GM23338 (cell line): ENCODE measurements around the gene POLR2L. TPM values are rescaled to one million over a fixed set of nuclear protein-coding genes. Genes with fewer than 3 reads are reported as not detected.

ENCODE experiments used
- ATAC-seq: fragments of 200-7000 bp; cut with Tn5 transposase; 3 replicates; pipeline ENCODE4 v1.9.1; 2020
- DNase-seq: peaks from one replicate; pipeline ENCODE4 v3.0.0-alpha.2; 2015; ENCODE audit warnings: low spot score
- H2AFZ ChIP-seq: fragments of 200-600 bp; sonication (generic); 2 replicates; pipeline ENCODE4 v1.8.0; 2016; ENCODE audit warnings: antibody characterized with exemption, mild to moderate bottlenecking, moderate library complexity
- H3F3A ChIP-seq: fragments of 200-600 bp; sonication (generic); replicated peaks from 2 replicates; pipeline ENCODE4 v1.8.0; 2017; ENCODE audit warnings: antibody characterized with exemption, mixed run types, low read depth
- H3K27ac ChIP-seq: fragments of 200-600 bp; sonication (generic); 2 replicates; pipeline ENCODE4 v1.6.1; 2016; ENCODE audit warnings: low read depth
- H3K27me3 ChIP-seq: fragments of 200-600 bp; sonication (generic); 2 replicates; pipeline ENCODE4 v1.8.0; 2016; ENCODE audit warnings: mild to moderate bottlenecking, mixed run types, moderate library complexity; ENCODE audit not compliant: insufficient read depth
- H3K36me3 ChIP-seq: fragments of 200-600 bp; sonication (generic); 2 replicates; pipeline ENCODE4 v1.8.0; 2016; ENCODE audit warnings: mild to moderate bottlenecking; ENCODE audit not compliant: insufficient read depth
- H3K4me1 ChIP-seq: fragments of 200-600 bp; sonication (generic); 2 replicates; pipeline ENCODE4 v1.8.0; 2016; ENCODE audit warnings: mild to moderate bottlenecking, moderate library complexity; ENCODE audit not compliant: insufficient read depth
- H3K4me2 ChIP-seq: fragments of 200-600 bp; sonication (generic); 2 replicates; pipeline ENCODE4 v1.7.1; 2017; ENCODE audit warnings: mixed run types
- H3K4me3 ChIP-seq: fragments of 200-600 bp; sonication (generic); 2 replicates; pipeline ENCODE4 v1.6.1; 2016; ENCODE audit warnings: mixed run types
- H3K79me2 ChIP-seq: fragments of 200-600 bp; sonication (generic); replicated peaks from 2 replicates; pipeline ENCODE4 v1.8.0; 2017; ENCODE audit warnings: mild to moderate bottlenecking; ENCODE audit not compliant: insufficient read depth
- H3K9me2 ChIP-seq: fragments of 200-600 bp; sonication (generic); 2 replicates; pipeline ENCODE4 v1.8.0; 2017; ENCODE audit not compliant: insufficient read depth
- H4K20me1 ChIP-seq: fragments of 200-600 bp; sonication (generic); replicated peaks from 2 replicates; pipeline ENCODE4 v1.8.0; 2017; ENCODE audit warnings: mild to moderate bottlenecking; ENCODE audit not compliant: insufficient read depth
- H3K27ac Mint-ChIP-seq: 2 replicates; pipeline ENCODE4 v1.8.0; 2020; ENCODE audit warnings: inconsistent platforms, mild to moderate bottlenecking, moderate library complexity, mixed read lengths
- H3K27me3 Mint-ChIP-seq: 3 replicates; pipeline ENCODE4 v1.8.0; 2022; ENCODE audit warnings: low read depth, mild to moderate bottlenecking, moderate library complexity, mixed read lengths, inconsistent platforms; ENCODE audit not compliant: insufficient read depth, poor library complexity
- H3K36me3 Mint-ChIP-seq: 3 replicates; pipeline ENCODE4 v1.8.0; 2021; ENCODE audit warnings: low read depth, mild to moderate bottlenecking, inconsistent platforms, moderate library complexity, mixed read lengths
- H3K4me1 Mint-ChIP-seq: 3 replicates; pipeline ENCODE4 v1.8.0; 2020; ENCODE audit warnings: mild to moderate bottlenecking, inconsistent platforms, mixed read lengths
- H3K4me3 Mint-ChIP-seq: 3 replicates; pipeline ENCODE4 v1.8.0; 2021; ENCODE audit warnings: moderate library complexity, mild to moderate bottlenecking, inconsistent platforms, mixed read lengths
- H3K9me3 Mint-ChIP-seq: 3 replicates; pipeline ENCODE4 v1.8.0; 2020; ENCODE audit warnings: moderate library complexity, mild to moderate bottlenecking, inconsistent platforms, mixed read lengths
- CREB1 ChIP-seq: fragments of 250-450 bp; sonication (Bioruptor Pico); IDR thresholded peaks from 2 replicates; pipeline ENCODE4 v1.5.0; 2020; ENCODE audit warnings: low read depth, mild to moderate bottlenecking, moderate library complexity
- CTCF ChIP-seq, 2 experiments: fragments of 200-600 bp in 1 of 2; sonication (generic) in 1 of 2; conservative IDR thresholded peaks; 2 replicates each; pipeline versions ENCODE4 v1.5.1 to v1.6.1; 2016 to 2017; ENCODE audit warnings: antibody characterized with exemption in 2 of 2, low read depth in 2 of 2, mild to moderate bottlenecking in 2 of 2, moderate library complexity in 1 of 2
- EZH2phosphoT487 ChIP-seq: fragments of 200-600 bp; sonication (generic); IDR thresholded peaks from one replicate; pipeline ENCODE4 v1.8.1; 2018; ENCODE audit warnings: antibody characterized with exemption; ENCODE audit not compliant: unreplicated experiment
- NANOG ChIP-seq: IDR thresholded peaks from 2 replicates; pipeline ENCODE4 v1.6.1; 2016; ENCODE audit warnings: antibody characterized with exemption, borderline replicate concordance
- REST ChIP-seq: IDR thresholded peaks from one replicate; pipeline ENCODE4 v1.6.1; 2018; ENCODE audit warnings: antibody characterized with exemption; ENCODE audit not compliant: unreplicated experiment
- ZNF462 ChIP-seq: fragments of 250-450 bp; sonication (Bioruptor Pico); IDR thresholded peaks from 2 replicates; pipeline ENCODE4 v1.5.0; 2020; ENCODE audit warnings: mild to moderate bottlenecking, moderate library complexity
- polyA plus RNA-seq: library from polyadenylated mRNA; unstranded; fragments of >200 nt; fragmentation: Nextera tagmentation; extraction: Ambion mirVana; gene quantifications from 2 replicates; pipeline ENCODE4 v1.2.1, GENCODE V29; 2016
- total RNA-seq: library from RNA; depleted of rRNA; stranded (reverse); fragments of >200 nt; shearing (Covaris generic); gene quantifications from 2 replicates; pipeline ENCODE4 v1.2.3, GENCODE V29; 2014

The POLR2L gene
- total and polyA plus RNA-seq, 2 experiments from 2014 or later = 32.2 to 369 TPM

- TF ChIP-seq ZNF462 = no peak
These were observed 31.4 kb upstream of the POLR2L start (continued) for GRCh38 chr11:873706-874105.

- no peak overlapping the region for H3K4me3 Mint-ChIP-seq
- peaks cover 31% of the 10 kb centered on the region for H3K27me3 Mint-ChIP-seq
These were observed 30.5 kb upstream of the POLR2L start for GRCh38 chr11:872799-873198.

More at GRCh38 chr11:872799-873198, 30.5 kb upstream of the POLR2L start:
- Mint-ChIP-seq H3K36me3 (peaks cover 20% of the 10 kb centered on the region), H3K4me1 (peaks cover 4% of the 10 kb centered on the region), H3K27ac (no peak overlapping the region), H3K9me3 (no peaks in the 10 kb centered on the region)
- no peaks in the 10 kb centered on the region for H3K27me3 ChIP-seq
- no peak for ATAC-seq
- H3K4me2 ChIP-seq = no peak overlapping the region
- no peaks in the 10 kb centered on the region for H3K4me1 ChIP-seq
- H2AFZ ChIP-seq = no peak overlapping the region
- no peak for TF ChIP-seq NANOG
- no peak for TF ChIP-seq CREB1
- no peak for TF ChIP-seq REST
- TF ChIP-seq CTCF (conservative IDR thresholded peaks at IDR 0.05; ENCODE audit: low read depth in 2 of 2) = no peak
- TF ChIP-seq EZH2phosphoT487 = no peak
- no peaks in the 10 kb centered on the region for H3K9me2 ChIP-seq
- no peaks in the 10 kb centered on the region for H3K79me2 ChIP-seq
- H3K27ac ChIP-seq = no peak overlapping the region
- H3K36me3 ChIP-seq = no peaks in the 10 kb centered on the region
- peaks cover 8% of the 10 kb centered on the region for H4K20me1 ChIP-seq
- DNase-seq = no peak
- H3K4me3 ChIP-seq = no peak overlapping the region
- peaks cover 15% of the 10 kb centered on the region for H3F3A ChIP-seq
